GM18868 (cell line): ENCODE measurements around the gene C16orf78.

Source experiments
- ATAC-seq: cut with Tn5 transposase; IDR thresholded peaks from one replicate; pipeline ENCODE4 v1.9.1; 2021; ENCODE audit warnings: mild to moderate bottlenecking, moderate library complexity; ENCODE audit not compliant: unreplicated experiment

C16orf78 gene

DNA sequence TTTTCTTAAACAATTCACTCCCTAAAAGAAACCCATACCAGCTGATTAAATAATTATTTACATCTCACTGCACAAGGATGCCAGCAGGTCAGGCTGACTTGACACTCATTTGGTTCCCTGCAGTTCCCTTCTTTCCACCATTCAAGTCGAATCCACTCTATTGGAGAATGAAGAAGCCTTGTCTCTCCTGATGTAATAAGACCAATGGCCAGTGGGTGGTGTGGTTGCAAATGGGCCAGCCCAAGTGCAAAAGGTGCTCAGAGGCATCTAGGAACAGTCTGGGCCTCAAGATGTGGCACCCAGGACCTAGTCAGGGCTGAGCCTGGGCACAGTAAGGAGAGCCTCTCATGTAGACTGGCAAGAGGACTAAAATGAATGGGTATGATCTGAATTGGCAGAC, 9.3 kb downstream of the C16orf78 start:
- ATAC-seq, result no peak

DNA sequence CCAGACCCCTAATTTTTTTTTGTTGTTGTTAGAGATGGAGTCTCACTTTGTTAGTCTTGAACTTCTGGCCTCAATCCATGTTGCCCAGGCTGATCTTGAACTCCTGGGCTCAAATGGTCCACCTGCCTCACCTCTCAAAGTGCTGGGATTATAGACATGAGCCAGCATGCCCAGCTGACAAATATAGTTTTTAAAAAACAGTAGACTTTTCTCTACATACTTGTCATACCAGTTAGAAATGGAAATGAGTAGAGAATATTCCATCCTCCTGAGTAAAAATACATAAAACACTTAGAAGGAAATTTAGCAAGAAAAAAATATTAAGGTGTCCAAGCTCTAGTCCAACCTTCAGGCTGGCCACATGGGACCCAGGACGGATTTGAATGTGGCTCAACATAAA, 21.4 kb downstream of the C16orf78 start:
- ATAC-seq, result no peak

DNA sequence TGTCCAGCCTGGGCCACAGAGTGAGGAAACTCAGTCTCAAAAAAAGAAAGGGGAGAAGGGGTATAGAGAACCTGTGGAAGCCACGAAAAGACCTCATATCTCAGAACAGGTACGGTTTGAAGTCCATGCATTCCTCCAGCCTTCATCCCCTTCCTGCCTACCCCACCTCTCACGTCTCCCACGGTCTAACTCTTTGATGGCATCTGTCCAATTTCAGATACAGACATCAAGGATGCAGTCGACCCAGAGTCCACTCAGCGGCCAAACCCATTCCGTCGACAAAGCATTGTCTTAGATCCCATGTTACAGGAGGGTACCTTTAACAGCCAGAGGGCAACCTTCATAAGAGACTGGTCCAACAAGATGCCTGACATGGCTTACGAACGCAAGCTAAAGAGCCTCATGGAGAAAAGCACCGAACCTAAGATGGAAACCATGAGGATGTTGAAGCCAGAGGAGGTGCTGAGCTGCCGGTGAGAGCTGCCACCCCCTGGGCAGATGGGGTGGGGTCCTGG, 22.7 kb downstream of the C16orf78 start:
- no peak for ATAC-seq

DNA sequence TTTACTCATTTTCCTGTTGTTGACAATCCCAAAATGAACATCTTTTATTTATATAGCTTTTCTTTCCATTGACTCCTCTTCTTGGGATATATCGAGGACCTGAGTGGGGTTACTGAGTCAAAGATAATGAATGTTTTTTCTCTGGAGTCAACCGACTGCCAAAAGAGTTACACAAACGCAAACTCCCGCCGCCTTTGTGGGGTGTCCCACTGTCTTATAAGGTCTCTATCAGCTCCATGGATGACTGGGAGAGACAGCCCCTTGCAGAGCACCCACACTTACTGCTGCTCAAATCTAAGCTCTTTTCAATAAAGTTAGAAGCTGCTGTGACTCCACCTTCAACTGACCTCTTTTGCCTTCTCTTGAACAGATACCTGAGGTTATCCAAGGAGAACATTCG, 25.2 kb downstream of the C16orf78 start:
- no peak for ATAC-seq

DNA sequence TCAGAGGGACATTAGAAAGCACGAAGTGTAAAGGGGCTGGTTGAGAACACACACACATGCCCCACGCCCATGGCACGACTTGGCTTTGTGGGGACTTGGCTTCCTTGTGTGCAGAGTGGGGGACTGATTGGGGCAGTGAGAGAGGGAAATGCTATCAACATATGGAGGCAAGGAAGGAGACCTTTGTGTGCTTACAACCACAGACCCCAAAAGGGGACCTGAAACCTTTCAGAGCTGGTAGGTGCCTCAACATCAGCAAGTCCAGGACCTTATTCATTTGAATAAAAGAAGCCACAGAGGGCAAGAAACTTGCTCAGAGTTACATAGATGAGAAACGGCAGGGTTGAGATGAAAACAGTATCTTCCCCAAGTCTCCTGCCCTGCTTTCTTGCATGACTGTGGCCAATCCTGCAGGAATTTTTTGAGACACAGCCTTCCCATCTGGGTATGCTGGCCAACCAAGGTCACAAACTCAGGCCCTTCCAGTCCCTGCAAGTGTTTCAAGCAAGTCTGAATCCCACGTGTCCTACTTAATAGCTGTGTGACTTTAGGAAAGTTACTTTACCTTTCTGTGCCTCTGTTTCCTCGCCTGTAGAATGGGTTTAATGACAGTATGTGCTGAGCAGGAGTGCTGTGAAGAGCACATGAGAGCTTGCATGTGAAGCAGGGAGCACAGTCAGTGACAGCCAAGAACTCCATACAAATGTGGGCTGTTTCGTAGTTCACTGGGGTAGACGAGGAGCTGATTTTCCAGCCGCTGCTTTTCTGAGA, 26.2 kb downstream of the C16orf78 start:
- ATAC-seq, result peak; percentile 99

DNA sequence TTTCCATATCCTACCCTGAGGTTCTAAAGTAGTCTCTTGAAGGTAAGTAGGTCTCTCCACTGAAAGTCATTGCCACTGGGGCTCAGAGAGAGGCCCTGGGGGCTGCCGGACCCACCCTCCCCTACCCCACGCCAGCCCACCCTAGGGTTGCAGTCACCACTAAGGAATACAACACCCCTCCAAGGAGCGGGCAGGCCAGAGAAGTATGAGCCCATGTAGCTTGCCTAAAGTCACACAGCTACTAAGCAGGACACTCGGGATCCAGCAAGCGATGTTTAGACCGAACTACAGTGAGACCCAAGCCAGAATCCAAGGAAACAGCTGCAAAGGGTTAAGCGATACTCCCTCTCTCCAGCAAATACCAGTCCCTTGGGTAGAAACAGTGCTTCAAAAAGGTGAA, 27.0 kb downstream of the C16orf78 start:
- ATAC-seq, result no peak

DNA sequence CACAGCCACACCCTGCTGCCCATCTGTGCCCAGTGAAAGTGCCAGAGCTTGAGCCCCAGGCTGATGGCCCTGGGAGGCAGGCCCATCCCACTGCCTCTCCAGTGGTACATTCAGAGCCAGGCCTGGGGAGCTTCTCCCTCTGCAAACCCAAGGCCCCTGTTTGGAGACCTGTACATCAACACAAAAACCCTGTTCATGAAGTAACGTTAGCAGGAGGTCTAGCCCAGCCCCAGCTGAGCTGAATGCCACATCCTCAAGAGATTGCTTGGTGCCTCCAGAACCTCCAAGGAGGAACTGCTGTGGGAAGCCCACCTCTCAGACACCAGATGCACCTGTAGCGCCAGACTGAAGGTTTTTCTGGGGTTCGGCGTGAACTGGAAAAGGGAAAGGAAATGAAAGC, 31.5 kb downstream of the C16orf78 start:
- no peak for ATAC-seq

DNA sequence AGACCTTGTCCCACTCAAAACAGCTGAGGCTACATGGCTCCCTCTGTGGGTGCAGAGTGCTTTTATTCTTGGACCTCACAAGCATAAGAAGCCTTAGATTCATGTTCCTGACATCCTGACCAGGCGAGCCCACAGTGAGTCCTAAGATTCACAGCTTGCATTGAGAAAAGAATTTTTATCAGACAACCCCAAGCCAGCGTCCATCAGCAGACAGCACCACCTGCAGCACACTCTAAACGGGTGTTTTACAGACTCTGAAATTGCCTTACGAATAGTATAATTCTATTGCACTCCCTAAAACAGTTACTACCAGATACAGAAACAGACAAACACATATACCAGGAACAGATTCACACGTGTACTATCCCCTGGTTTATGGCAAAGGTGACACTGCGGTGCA, 31.9 kb downstream of the C16orf78 start:
- no peak for ATAC-seq

DNA sequence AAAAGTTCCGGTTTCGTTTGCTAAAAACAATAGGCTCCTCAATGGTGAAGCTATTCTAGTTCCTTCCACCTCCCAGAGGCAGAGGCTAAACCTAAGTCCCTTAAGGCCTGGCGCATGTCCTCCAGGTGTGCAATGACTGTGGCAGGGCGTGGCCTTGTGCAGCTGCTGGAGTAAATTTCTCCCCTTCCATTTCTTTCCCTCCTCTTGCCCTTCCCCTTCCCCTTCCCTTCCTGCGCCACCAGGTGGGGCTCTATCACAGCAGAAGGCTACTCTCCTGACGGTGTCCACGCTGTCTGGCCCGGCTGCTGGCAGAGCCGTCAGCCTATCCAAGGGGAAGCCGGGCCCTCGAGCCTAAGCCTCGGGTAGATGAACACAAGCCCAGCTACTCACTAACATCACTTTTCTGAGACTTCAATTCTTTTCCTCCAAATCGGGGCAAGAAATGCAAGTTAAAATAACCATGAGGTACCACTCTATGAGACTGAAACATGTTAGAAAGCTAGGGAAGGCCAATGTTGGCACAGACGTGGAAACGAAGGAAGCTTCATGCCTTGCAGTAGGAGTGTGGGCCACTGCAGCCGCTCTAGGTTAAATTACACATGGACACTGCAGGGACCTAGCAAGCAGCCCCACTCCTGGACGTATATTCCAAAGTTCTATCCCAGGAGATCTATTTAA, 34.4 kb downstream of the C16orf78 start:
- ATAC-seq, result peak; percentile 94

DNA sequence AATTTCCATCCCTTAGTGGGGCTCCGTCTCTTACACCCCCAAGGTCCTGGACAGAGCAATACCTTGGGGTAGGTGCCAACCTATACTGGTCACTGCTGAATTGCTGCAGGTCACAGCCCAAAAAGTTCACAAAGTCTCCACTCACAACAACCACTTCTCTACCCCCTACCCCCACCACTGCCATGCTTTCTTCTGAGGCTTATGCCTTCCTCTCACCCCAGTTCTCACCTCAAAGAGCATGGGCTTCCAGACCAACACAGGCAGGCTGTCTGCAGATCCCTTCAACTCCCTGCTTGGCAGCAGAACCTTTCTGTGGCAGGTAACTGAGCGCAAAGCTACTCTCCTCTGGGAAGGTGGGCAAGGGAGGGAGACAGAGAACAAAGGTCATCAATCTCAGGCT, 35.5 kb downstream of the C16orf78 start:
- no peak for ATAC-seq

DNA sequence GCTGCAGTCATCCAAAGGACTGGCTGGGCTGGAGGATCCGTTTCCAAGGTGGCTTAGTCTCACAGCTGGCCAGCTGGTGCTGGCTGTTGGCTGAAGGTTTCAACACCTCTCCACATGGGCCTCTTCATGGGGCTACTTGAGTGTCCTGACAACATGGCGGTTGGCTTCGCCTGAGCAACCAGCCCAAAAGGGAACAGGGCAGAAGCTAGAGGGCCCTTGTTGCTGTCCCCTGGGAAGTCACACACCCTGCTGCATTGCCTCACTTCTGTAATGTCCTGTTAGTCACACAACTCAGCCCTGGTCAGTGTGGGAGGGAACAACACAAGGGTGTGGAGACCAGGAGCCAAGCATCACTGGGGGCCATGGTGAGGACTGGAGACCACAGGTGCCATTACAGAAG, 36.6 kb downstream of the C16orf78 start:
- no peak for ATAC-seq

DNA sequence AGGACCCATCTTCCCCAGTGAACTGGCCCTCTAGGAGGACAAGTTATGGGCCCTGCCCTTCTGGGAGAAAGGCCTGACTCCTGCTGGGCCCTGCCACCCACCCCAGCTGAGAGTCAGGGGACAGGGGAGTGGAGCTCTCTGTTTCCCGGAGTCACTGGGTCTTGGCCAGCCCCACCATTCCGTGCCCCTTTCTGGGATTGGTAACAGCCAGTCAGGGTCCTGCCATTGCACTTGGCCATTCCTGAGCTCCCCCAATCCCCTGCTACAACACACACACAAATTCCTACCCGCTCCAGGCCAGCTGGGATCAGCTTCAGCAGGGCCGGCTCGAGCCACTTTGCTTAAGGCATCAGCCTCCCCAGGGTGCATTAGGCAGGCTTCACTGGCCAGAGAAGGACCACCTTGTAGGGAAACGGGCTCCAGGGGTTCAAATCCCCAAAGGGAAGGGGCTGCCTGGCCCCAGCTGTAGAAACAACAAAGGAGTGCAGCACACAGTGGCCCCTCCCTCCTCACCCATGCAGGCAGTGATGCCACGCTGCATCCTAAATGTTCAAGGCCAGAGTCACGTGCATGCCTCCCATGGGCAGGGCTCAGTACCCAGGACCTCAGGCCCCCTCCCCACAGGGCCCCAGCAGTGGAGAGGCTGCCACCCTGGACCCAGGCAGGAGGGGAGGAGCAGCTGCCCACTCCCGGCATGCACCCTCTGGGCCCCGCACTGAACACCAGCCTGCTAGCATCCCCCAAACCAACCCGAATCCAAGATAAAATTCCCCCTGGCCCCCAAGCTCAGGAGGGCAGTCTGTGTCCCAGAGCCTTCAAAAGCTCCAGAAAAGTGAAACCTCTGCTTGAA, 37.7 kb downstream of the C16orf78 start:
- ATAC-seq, result no peak

DNA sequence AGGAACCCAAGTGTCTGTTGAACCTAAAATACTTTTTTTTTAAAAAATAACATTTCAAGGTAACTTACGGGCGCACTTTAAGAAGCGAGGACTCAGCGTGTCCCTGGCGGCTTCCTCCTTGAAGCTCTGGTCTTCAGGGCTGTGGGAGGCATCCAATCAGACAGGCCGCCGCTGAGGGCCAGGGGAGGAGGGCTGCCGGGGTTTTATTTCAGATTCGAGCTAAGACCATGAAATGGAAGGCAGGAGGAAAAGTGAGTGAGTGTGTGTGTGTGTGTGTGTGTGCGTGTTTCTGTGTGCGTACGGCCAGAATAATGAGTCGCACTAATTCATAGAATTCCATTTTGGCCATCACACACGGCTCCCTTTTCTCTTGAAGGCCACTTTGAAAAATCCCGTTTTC, 41.1 kb downstream of the C16orf78 start:
- no peak for ATAC-seq

DNA sequence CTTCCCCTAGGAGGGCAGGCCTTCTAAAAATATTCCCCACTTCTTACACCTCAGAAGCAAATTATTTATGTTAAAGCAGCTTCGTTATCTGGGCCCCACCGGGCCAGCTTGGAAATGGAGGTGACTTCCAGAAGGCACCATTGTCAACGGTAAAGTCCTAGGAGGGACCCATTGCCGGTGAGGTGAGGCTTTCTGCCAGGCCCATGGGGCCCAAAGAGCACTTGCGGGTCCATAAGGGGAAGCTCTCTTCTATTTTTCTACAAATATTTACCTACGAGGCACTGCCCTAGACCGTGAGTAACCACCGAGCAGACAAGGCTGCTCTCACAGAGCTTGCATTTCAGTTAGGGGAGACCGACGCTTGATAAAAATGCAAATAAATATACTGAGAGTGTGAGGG, 41.5 kb downstream of the C16orf78 start:
- ATAC-seq, result no peak

DNA sequence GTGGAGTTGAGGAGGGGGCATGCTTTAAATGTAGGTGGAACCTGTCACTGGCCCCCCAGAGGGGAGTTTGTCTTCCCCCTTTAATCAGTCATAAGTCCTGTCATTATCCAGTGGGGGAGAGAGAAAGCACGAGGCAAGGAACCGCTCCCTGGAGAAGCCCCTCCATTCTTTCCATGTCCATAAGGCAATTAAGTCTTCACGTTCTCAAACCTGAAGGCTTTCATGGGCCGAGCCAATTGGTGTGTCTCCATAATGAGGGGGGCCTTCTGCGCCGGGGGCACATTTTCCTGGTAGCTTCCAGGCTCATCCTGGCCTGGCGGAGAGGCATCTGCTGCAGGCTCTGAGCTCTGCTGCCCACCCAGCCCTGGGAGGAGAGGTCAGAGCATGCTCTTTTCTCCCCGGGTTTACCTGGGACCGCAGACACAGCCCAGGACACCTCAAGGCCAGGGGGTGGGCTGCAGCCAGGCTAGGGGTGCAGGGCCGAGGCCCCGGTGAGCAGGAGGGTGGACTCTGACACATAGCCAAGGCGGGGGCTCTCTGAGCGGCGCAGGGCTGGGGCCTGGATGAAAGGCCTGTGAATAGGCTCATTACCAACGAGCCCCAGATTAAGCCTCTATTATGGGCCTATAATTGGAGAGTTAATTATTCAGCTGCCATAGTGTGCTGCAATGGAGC, 42.5 kb downstream of the C16orf78 start:
- ATAC-seq, result no peak

DNA sequence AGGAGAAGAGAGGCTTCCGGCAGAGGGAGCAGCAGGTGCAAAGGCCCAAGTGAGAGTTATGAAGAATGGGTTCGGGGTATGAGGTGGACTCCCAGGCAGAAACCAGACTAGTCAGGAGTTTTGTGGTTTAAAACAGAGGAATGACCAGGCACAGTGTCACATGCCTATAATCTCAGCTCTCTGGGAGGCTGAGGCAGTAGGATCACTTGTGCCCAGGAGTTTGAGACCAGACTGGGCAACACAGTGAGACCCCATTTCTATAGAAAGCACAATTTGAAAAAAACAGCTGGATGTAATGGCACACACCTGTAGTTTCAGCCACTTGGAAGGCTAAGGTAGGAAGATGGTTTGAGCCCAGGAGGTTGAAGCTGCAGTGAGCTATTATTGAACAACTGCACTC, 43.8 kb downstream of the C16orf78 start:
- no peak for ATAC-seq

DNA sequence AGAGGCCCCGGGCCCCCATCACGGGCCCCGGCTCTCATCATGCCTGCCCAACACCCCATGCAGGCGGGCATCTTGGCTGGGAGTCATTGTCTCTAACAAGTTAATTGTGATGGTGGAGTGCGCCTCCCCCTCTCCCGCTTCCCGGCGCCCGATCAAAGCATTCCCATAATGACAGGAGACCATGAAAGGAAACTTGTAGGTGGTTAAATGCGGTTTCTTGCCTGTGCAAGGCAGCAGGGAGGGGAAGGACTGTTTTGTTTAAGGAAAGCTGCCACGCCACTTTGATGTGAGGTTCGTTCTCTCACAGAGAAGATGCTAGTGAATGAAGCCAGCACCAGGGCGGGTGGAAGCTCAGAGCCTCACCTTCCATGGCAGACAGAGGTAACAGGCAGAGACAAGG, 45.4 kb downstream of the C16orf78 start:
- ATAC-seq, result no peak

DNA sequence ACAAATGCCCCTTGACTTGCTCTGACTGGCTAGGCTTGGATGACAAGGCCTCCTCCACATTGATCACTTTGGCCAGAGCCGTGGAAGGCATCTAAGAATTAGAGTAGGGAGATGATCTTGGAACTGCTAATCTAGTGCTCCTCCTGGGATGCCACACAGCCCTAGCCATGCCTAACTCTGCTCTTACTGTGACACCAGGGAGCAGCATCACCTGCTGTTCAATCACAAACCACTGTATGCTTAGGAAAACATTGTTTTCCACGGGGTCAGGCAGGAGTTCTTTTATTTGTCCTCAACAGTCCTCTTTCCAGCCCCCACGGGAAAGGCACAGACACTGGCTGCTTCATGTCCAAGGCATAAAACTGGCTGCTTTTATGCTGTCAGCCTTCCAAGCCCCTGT, 46.3 kb downstream of the C16orf78 start:
- no peak for ATAC-seq

DNA sequence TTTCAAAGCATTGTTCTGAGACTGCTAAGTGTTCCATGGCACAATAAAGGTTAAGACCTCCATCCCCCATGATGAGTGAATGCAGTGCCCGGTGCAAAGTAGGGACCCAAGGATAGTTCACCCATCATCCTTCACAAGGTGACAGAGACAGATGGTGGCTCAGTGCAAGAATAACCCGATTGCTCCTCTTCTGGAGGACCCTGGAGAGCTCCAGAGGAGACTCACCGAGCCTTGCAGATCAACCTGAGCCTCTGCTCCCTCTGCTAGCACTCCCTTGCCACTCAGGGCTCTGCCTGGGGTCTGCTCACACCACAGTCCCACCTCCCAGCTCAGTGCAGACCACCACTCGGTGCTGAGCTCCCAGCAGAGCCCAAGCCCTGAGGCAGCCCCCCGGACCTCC, 49.3 kb downstream of the C16orf78 start:
- no peak for ATAC-seq

DNA sequence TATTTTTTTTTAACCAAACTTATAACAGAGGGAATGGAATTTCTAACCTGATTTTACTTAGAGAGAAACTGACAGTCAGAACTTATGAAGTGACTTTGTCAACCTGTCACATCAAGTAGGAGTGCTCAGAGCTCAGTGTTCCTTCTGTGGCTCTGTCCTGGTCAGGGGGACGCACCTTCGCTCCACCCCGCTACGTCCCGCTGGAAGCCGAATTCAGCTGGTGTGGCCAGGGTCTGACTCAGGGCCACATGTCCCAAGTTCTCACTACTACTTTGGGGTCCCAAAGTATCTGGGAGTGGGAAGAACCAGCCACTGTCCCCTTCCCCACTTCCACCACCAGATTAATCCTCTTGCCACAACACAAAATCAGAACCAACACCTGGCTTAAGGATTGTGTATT, 51.4 kb downstream of the C16orf78 start:
- no peak for ATAC-seq

DNA sequence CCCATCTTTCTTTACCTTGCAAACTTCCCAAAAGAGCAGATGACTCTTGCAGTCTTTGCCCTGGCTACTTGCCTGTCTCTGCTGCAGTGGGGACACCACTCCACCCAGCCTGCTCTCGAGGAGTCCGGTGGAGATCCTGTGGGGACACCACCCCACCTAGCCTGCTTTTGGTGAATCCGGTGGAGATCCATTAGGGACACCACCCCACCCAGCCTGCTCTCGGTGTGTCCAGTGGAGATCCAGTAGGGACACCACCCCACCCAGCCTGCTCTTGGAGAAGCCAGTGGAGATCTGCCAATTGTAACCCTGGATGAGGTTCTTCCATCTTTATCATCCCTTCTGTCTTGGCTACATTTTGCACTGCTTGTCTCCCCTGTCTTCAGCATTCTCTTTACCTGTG, 54.2 kb downstream of the C16orf78 start:
- ATAC-seq, result no peak
